HEK293 (cell line): Measurements from ENCODE around the gene PHF23.

ENCODE experiments used
- AEBP2 ChIP-seq: fragments of 450-650 bp; formaldehyde crosslinking; IDR thresholded peaks from 2 replicates; pipeline ENCODE4 v1.5.1; 2016; ENCODE audit warnings: missing biosample characterization, missing genetic modification characterization, borderline replicate concordance
- BCL11A ChIP-seq: fragments of 450-650 bp; formaldehyde crosslinking; IDR thresholded peaks from 2 replicates; pipeline ENCODE4 v1.5.1; 2016; ENCODE audit warnings: low read depth, missing biosample characterization, missing genetic modification characterization
- CTCF ChIP-seq: fragments of 450-650 bp; formaldehyde crosslinking; IDR thresholded peaks from 2 replicates; pipeline ENCODE4 v1.5.1; 2016; ENCODE audit warnings: missing biosample characterization, missing genetic modification characterization
- KLF7 ChIP-seq: fragments of 450-650 bp; formaldehyde crosslinking; IDR thresholded peaks from 2 replicates; pipeline ENCODE4 v1.5.1; 2016; ENCODE audit warnings: missing biosample characterization, missing genetic modification characterization, borderline replicate concordance
- REST ChIP-seq: fragments of 450-650 bp; formaldehyde crosslinking; IDR thresholded peaks from 2 replicates; pipeline ENCODE4 v1.5.1; 2016; ENCODE audit warnings: missing biosample characterization, missing genetic modification characterization
- SP7 ChIP-seq: fragments of 450-650 bp; formaldehyde crosslinking; IDR thresholded peaks from 2 replicates; pipeline ENCODE4 v1.5.1; 2016; ENCODE audit warnings: missing biosample characterization, missing genetic modification characterization
- ZBTB1 ChIP-seq: fragments of 450-650 bp; formaldehyde crosslinking; IDR thresholded peaks from 2 replicates; pipeline ENCODE4 v1.5.1; 2016; ENCODE audit warnings: missing biosample characterization, missing genetic modification characterization
- ZBTB49 ChIP-seq: fragments of 450-650 bp; formaldehyde crosslinking; IDR thresholded peaks from 2 replicates; pipeline ENCODE4 v1.5.1; 2016; ENCODE audit warnings: missing biosample characterization, missing genetic modification characterization, low read depth
- ZEB2 ChIP-seq: fragments of 450-650 bp; formaldehyde crosslinking; IDR thresholded peaks from 2 replicates; pipeline ENCODE4 v1.5.1; 2016; ENCODE audit warnings: missing biosample characterization, missing genetic modification characterization
- ZNF121 ChIP-seq: fragments of 450-650 bp; formaldehyde crosslinking; IDR thresholded peaks from 2 replicates; pipeline ENCODE4 v1.5.1; 2016; ENCODE audit warnings: missing biosample characterization, missing genetic modification characterization
- ZNF155 ChIP-seq: fragments of 450-650 bp; formaldehyde crosslinking; IDR thresholded peaks from 2 replicates; pipeline ENCODE4 v1.5.1; 2016; ENCODE audit warnings: missing biosample characterization, missing genetic modification characterization
- ZNF341 ChIP-seq: fragments of 450-650 bp; formaldehyde crosslinking; IDR thresholded peaks from 2 replicates; pipeline ENCODE4; 2016; ENCODE audit warnings: low read depth, missing biosample characterization, missing genetic modification characterization
- ZNF37A ChIP-seq: fragments of 450-650 bp; IDR thresholded peaks from 2 replicates; pipeline ENCODE4 v1.5.1; 2018; ENCODE audit warnings: missing biosample characterization, missing genetic modification characterization
- ZNF416 ChIP-seq: fragments of 450-650 bp; formaldehyde crosslinking; IDR thresholded peaks from 2 replicates; pipeline ENCODE4 v1.5.1; 2016; ENCODE audit warnings: missing biosample characterization, missing genetic modification characterization
- ZNF544 ChIP-seq: fragments of 450-650 bp; formaldehyde crosslinking; IDR thresholded peaks from 2 replicates; pipeline ENCODE4 v1.5.0; 2017; ENCODE audit warnings: missing biosample characterization, missing genetic modification characterization
- ZNF555 ChIP-seq: fragments of 450-650 bp; formaldehyde crosslinking; conservative IDR thresholded peaks from 2 replicates; pipeline ENCODE4 v1.5.1; 2017; ENCODE audit warnings: missing biosample characterization, mild to moderate bottlenecking, missing genetic modification characterization, inconsistent platforms
- ZNF626 ChIP-seq: fragments of 450-650 bp; sonication (Bioruptor Pico); formaldehyde crosslinking; IDR thresholded peaks from 2 replicates; pipeline ENCODE4 v1.5.1; 2018; ENCODE audit warnings: missing biosample characterization, missing genetic modification characterization, inconsistent platforms
- ZNF704 ChIP-seq: fragments of 450-650 bp; formaldehyde crosslinking; IDR thresholded peaks from 2 replicates; pipeline ENCODE4 v1.5.1; 2016; ENCODE audit warnings: missing biosample characterization, missing genetic modification characterization
- ZNF768 ChIP-seq: fragments of 450-650 bp; formaldehyde crosslinking; IDR thresholded peaks from 2 replicates; pipeline ENCODE4 v1.5.1; 2018; ENCODE audit warnings: missing biosample characterization, mild to moderate bottlenecking, missing genetic modification characterization
- TF ChIP-seq, protein P1 (sequence below): IDR thresholded peaks from 2 replicates; pipeline ENCODE4 v1.6.1; 2011; ENCODE audit warnings: mild to moderate bottlenecking, low read depth, low read length, borderline replicate concordance
- TF ChIP-seq, protein P2 (sequence below): fragments of 450-650 bp; formaldehyde crosslinking; IDR thresholded peaks from 2 replicates; pipeline ENCODE4 v1.5.1; 2016; ENCODE audit warnings: missing biosample characterization, missing genetic modification characterization
- TF ChIP-seq, protein P3 (sequence below): fragments of 450-650 bp; formaldehyde crosslinking; IDR thresholded peaks from 2 replicates; pipeline ENCODE4 v1.5.1; 2016; ENCODE audit warnings: missing biosample characterization, missing genetic modification characterization

PHF23 gene

DNA sequence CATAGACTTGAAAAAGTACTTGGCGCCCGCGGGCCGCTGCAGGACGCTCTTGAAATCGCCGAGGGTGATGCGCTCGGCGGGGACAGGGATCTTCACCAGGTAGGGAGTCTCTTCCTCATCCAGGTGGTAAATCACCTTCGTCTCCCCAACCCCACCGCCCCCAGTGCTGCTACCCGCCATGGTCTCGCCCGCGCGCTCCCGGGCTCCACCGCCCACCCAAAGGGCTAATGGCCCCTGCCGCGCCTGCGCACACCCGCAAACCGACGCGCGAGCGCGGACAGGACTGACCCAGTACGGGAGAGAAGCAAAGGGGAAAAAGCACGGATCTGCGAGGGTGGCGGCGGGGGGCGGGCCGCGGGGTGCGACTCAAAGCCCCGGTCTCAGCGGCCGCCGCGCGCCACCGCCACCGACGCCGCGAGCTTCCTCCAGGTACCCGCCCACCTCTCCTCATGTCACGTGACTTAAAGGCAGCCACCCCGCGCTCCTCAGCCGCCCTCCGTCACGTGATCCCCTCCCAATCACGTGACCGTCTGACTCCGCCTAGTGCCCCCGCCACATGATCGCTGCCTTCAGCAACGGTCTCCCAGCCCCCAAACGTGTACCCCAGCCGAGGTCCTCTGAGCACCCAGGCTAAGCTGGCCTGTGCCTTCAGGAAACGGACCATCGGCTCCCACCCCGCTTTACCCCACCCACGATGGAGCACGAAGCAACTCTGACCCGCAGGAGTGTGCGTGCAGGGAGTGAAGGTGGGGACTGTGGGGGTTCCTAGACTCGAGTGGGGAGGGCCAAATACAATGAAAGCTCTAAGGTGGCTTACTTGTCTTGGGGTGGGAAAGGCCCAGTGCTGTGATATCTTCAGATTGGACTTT is 4.9 kb downstream of the PHF23 start, which contains the start of gene DVL2 (continued):
- TF ChIP-seq CTCF (no peak), BCL11A (tag by site-specific recombination) (no peak), ZNF704 (peak; percentile 87), ZNF341 (peak; percentile 21; the same call in 1 of the 2 replicates), ZNF121 (tag by site-specific recombination) (0 out of 2 replicates have a peak, but pooled peaks have one; percentile 31), SP7 (tag by site-specific recombination) (peak; percentile 91), ZNF768 (tag by site-specific recombination) (no peak), AEBP2 (tag by site-specific recombination) (peak; percentile 38; the same call in 1 of the 2 replicates), ZBTB49 (no peak), ZNF544 (tag by site-specific recombination) (no peak), ZBTB1 (tag by site-specific recombination) (peak; percentile 96), ZNF555 (no peak), ZNF155 (no peak), REST (tag by site-specific recombination) (peak; percentile 25; the same call in 1 of the 2 replicates), ZNF37A (0 out of 2 replicates have a peak, but pooled peaks have one; percentile 46), ZNF416 (tag by site-specific recombination) (no peak), ZEB2 (tag by site-specific recombination) (peak; percentile 87), ZNF626 (tag by site-specific recombination) (no peak), KLF7 (tag by site-specific recombination) (peak; percentile 90; the same call in 1 of the 2 replicates)
- TF ChIP-seq, protein P1, sequence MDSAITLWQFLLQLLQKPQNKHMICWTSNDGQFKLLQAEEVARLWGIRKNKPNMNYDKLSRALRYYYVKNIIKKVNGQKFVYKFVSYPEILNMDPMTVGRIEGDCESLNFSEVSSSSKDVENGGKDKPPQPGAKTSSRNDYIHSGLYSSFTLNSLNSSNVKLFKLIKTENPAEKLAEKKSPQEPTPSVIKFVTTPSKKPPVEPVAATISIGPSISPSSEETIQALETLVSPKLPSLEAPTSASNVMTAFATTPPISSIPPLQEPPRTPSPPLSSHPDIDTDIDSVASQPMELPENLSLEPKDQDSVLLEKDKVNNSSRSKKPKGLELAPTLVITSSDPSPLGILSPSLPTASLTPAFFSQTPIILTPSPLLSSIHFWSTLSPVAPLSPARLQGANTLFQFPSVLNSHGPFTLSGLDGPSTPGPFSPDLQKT = no peak
- TF ChIP-seq, protein P2, sequence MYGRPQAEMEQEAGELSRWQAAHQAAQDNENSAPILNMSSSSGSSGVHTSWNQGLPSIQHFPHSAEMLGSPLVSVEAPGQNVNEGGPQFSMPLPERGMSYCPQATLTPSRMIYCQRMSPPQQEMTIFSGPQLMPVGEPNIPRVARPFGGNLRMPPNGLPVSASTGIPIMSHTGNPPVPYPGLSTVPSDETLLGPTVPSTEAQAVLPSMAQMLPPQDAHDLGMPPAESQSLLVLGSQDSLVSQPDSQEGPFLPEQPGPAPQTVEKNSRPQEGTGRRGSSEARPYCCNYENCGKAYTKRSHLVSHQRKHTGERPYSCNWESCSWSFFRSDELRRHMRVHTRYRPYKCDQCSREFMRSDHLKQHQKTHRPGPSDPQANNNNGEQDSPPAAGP = peak; percentile 98
- TF ChIP-seq, protein P3, sequence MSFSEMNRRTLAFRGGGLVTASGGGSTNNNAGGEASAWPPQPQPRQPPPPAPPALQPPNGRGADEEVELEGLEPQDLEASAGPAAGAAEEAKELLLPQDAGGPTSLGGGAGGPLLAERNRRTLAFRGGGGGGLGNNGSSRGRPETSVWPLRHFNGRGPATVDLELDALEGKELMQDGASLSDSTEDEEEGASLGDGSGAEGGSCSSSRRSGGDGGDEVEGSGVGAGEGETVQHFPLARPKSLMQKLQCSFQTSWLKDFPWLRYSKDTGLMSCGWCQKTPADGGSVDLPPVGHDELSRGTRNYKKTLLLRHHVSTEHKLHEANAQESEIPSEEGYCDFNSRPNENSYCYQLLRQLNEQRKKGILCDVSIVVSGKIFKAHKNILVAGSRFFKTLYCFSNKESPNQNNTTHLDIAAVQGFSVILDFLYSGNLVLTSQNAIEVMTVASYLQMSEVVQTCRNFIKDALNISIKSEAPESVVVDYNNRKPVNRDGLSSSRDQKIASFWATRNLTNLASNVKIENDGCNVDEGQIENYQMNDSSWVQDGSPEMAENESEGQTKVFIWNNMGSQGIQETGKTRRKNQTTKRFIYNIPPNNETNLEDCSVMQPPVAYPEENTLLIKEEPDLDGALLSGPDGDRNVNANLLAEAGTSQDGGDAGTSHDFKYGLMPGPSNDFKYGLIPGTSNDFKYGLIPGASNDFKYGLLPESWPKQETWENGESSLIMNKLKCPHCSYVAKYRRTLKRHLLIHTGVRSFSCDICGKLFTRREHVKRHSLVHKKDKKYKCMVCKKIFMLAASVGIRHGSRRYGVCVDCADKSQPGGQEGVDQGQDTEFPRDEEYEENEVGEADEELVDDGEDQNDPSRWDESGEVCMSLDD (tag by site-specific recombination) = peak; percentile 67; the same call in 1 of the 2 replicates
